Stomach (tissue), 9 donors: ENCODE results near the gene TMEM242. TPM values are rescaled to one million over a fixed set of nuclear protein-coding genes. Genes with fewer than 3 reads are reported as not detected.

Experiments used
- DNase-seq, 2 donors: peaks; one replicate each; pipeline versions ENCODE4 v3.0.0 to v3.0.0-alpha.2; 2013 to 2019
- H3K27ac ChIP-seq, 5 donors: fragments of 200-600 bp in 4 of 5; sonication (generic) in 4 of 5; one replicate each; pipeline ENCODE4 v1.5.1; 2013 to 2019; ENCODE audit warnings: mild to moderate bottlenecking in 1 of 5, moderate library complexity in 1 of 5
- H3K27me3 ChIP-seq, 3 donors: fragments of 200-600 bp; sonication (generic); one replicate each; pipeline ENCODE4 v1.5.1; 2017 to 2019; ENCODE audit warnings: mixed run types in 1 of 3
- H3K36me3 ChIP-seq, 4 donors: fragments of 200-600 bp; sonication (generic); 1 replicate in 3 of 4; 2 replicates in 1 of 4; pipeline ENCODE4 v1.5.1; 2016 to 2019
- H3K4me1 ChIP-seq, 4 donors: fragments of 200-600 bp; sonication (generic); one replicate each; pipeline ENCODE4 v1.5.1; 2016 to 2019
- H3K4me3 ChIP-seq, 4 donors: fragments of 200-600 bp; sonication (generic) in 3 of 4; one replicate each; pipeline ENCODE4 v1.5.1; 2016 to 2019; ENCODE audit warnings: mild to moderate bottlenecking in 1 of 4
- H3K9me3 ChIP-seq, 4 donors: fragments of 200-600 bp; sonication (generic); one replicate each; pipeline ENCODE4 v1.5.1; 2016 to 2019
- EP300 ChIP-seq: sonication (generic); formaldehyde crosslinking; IDR thresholded peaks from one replicate; pipeline ENCODE4 v1.6.1; 2017; ENCODE audit warnings: antibody characterized with exemption
- POLR2A ChIP-seq, 4 donors: fragments of 450-650 bp; IDR thresholded peaks; one replicate each; pipeline ENCODE4 v1.6.1; 2016; ENCODE audit warnings: antibody characterized with exemption in 4 of 4, control low read depth in 2 of 4, mild to moderate bottlenecking in 1 of 4, moderate library complexity in 1 of 4
- POLR2AphosphoS5 ChIP-seq, 3 donors: sonication (generic); formaldehyde crosslinking; IDR thresholded peaks; one replicate each; pipeline ENCODE4 v1.6.1; 2016; ENCODE audit warnings: antibody characterized with exemption in 3 of 3
- WGBS, 5 donors: extraction: QIAGEN DNeasy Blood & Tissue Kit in 3 of 5; methylation state at CpG; one replicate each; pipeline versions ENCODE4 v1.1.5 to v1.1.7; 2013 to 2018; 5-methylcytosine and 5-hydroxymethylcytosine counted together
- intact Hi-C: fragments of 100-400 bp; cut with DNase I; formaldehyde crosslinking; loops from one replicate; pipeline ENCODE4 v1.15.1; 2023; ENCODE audit warnings: low total_unique reads
- polyA plus RNA-seq, 3 donors: library from polyadenylated mRNA; stranded (reverse); fragments of 200-250 nt; gene quantifications; one replicate each; pipeline ENCODE4 v1.2.3, GENCODE V29; 2013
- total RNA-seq, 5 donors: library from RNA; depleted of rRNA; stranded (reverse); fragments of >200 nt; gene quantifications; one replicate each; pipeline versions ENCODE4 v1.1.0 to v1.2.3, GENCODE V29; 2014 to 2016
- TF ChIP-seq, protein P1 (sequence below), 7 experiments: fragments of 450-650 bp in 4 of 7; fragments of 200-600 bp in 3 of 7; sonication (generic) in 3 of 7; IDR thresholded peaks; one replicate each; pipeline ENCODE4 v1.5.1; 2016 to 2019; ENCODE audit warnings: antibody characterized with exemption in 7 of 7, control low read depth in 2 of 7, mild to moderate bottlenecking in 1 of 7
- donor health status: healthy with polysubstance abuse.
- donor health status: Bipolar disorder and iron deficiency.
- donor health status: healthy.

TMEM242 gene
- total and polyA plus RNA-seq, 8 donors, result 0.87 to 13.8 (median 4.4) TPM; not detected in 1

- H3K27ac ChIP-seq, result no peak overlapping the region
- no peaks in the 10 kb centered on the region for H3K9me3 ChIP-seq
- H3K36me3 ChIP-seq, result peaks cover 0 to 36% (median 34%) of the 10 kb centered on the region in 4 donors
- no peak for DNase-seq
- TF ChIP-seq, protein P1, sequence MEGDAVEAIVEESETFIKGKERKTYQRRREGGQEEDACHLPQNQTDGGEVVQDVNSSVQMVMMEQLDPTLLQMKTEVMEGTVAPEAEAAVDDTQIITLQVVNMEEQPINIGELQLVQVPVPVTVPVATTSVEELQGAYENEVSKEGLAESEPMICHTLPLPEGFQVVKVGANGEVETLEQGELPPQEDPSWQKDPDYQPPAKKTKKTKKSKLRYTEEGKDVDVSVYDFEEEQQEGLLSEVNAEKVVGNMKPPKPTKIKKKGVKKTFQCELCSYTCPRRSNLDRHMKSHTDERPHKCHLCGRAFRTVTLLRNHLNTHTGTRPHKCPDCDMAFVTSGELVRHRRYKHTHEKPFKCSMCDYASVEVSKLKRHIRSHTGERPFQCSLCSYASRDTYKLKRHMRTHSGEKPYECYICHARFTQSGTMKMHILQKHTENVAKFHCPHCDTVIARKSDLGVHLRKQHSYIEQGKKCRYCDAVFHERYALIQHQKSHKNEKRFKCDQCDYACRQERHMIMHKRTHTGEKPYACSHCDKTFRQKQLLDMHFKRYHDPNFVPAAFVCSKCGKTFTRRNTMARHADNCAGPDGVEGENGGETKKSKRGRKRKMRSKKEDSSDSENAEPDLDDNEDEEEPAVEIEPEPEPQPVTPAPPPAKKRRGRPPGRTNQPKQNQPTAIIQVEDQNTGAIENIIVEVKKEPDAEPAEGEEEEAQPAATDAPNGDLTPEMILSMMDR (IDR thresholded peaks at IDR 0.05), result no peak
- TF ChIP-seq POLR2AphosphoS5 (IDR thresholded peaks at IDR 0.05) (no peak), EP300 (no peak), POLR2A (IDR thresholded peaks at IDR 0.05) (no peak)
- 92 to 99% (median 98%) methylated on average over 2 of the region's 2 CpGs for WGBS, 5 donors
- peaks cover 0 to 21% (median 4%) of the 10 kb centered on the region in 4 donors for H3K4me1 ChIP-seq
- no peak overlapping the region for H3K4me3 ChIP-seq
- intact Hi-C loops, result no loop called here
- no peaks in the 10 kb centered on the region for H3K27me3 ChIP-seq
Measured at GRCh38 chr6:157294654-157295053, 28.7 kb downstream of the TMEM242 start.

DNA sequence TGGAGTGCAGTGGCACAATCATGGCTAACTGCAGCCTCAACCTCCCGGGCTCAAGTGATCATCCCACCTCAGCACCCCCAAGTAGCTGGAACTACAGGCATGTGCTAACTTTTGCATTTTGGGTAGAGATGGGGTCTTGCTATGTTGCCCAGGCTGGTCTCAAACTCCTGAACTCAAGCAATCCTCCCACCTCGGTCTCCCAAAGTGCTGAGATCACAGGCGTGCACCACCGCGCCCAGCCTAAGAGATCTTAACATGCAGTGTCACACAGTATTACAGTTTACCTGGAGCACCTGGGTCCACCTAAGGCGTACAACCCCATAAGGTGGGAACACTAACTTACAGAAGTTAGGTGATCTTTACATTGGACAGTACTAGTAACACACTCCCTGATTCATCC is 29.5 kb downstream of the TMEM242 start:
- Histone ChIP-seq H3K27ac (no peak overlapping the region), H3K27me3 (no peaks in the 10 kb centered on the region), H3K9me3 (no peaks in the 10 kb centered on the region), H3K4me3 (no peak overlapping the region), H3K4me1 (peaks cover 0 to 21% (median 4%) of the 10 kb centered on the region in 4 donors), H3K36me3 (peaks cover 0 to 36% (median 35%) of the 10 kb centered on the region in 4 donors)
- 92 to 99% (median 97%) methylated on average over 6 of the region's 6 CpGs for WGBS, 5 donors
- TF ChIP-seq POLR2A (IDR thresholded peaks at IDR 0.05), result no peak
- TF ChIP-seq POLR2AphosphoS5 (IDR thresholded peaks at IDR 0.05), result no peak
- TF ChIP-seq, protein P1 (IDR thresholded peaks at IDR 0.05), result no peak
- TF ChIP-seq EP300, result no peak
- intact Hi-C loops, result no loop called here
- DNase-seq, result no peak

- H3K4me3 ChIP-seq, result no peak overlapping the region
- no peaks in the 10 kb centered on the region for H3K9me3 ChIP-seq
- no peak for DNase-seq
- TF ChIP-seq, protein P1 (IDR thresholded peaks at IDR 0.05), result no peak
- TF ChIP-seq POLR2AphosphoS5 (IDR thresholded peaks at IDR 0.05) (no peak), EP300 (no peak), POLR2A (IDR thresholded peaks at IDR 0.05) (no peak)
- peaks cover 0 to 52% (median 46%) of the 10 kb centered on the region in 4 donors for H3K36me3 ChIP-seq
- 60 to 88% (median 81%) methylated on average over 1 of the region's 1 CpG for WGBS, 5 donors
- intact Hi-C loops, result no loop called here
- H3K27me3 ChIP-seq, result no peaks in the 10 kb centered on the region
- H3K27ac ChIP-seq, result no peak overlapping the region
- H3K4me1 ChIP-seq, result peaks cover 0 to 6% (median 0%) of the 10 kb centered on the region in 4 donors
Measured at GRCh38 chr6:157292202-157292601, 31.1 kb downstream of the TMEM242 start.

GRCh38 chr6:157291356-157291755 is 32.0 kb downstream of the TMEM242 start:
- Histone ChIP-seq H3K4me1 (peaks cover 0 to 6% (median 0%) of the 10 kb centered on the region in 4 donors), H3K27me3 (no peaks in the 10 kb centered on the region), H3K9me3 (no peaks in the 10 kb centered on the region), H3K4me3 (no peak overlapping the region), H3K36me3 (peaks cover 0 to 56% (median 46%) of the 10 kb centered on the region in 4 donors), H3K27ac (no peak overlapping the region)
- WGBS, 5 donors, result 92 to 98% (median 93%) methylated on average over 4 of the region's 4 CpGs
- no peak for DNase-seq
- intact Hi-C loops, result no loop called here
- TF ChIP-seq POLR2AphosphoS5 (IDR thresholded peaks at IDR 0.05), result no peak

GRCh38 chr6:157290797-157291196 is 32.5 kb downstream of the TMEM242 start:
- H3K27ac ChIP-seq, result no peak overlapping the region
- 80 to 93% (median 84%) methylated on average over 3 to 4 of the region's 4 CpGs for WGBS, 5 donors
- H3K36me3 ChIP-seq, result peaks cover 0 to 56% (median 46%) of the 10 kb centered on the region in 4 donors
- no peak overlapping the region for H3K4me3 ChIP-seq
- H3K9me3 ChIP-seq, result no peaks in the 10 kb centered on the region
- H3K4me1 ChIP-seq, result peaks cover 0 to 6% (median 0%) of the 10 kb centered on the region in 4 donors
- no peak for DNase-seq
- H3K27me3 ChIP-seq, result no peaks in the 10 kb centered on the region
- no peak for TF ChIP-seq EP300
- TF ChIP-seq, protein P1 (IDR thresholded peaks at IDR 0.05), result no peak
- TF ChIP-seq POLR2A (IDR thresholded peaks at IDR 0.05), result no peak
- no peak for TF ChIP-seq POLR2AphosphoS5 (IDR thresholded peaks at IDR 0.05)
- intact Hi-C loops, result no loop called here
